Left kidney (tissue), 8 donors: ENCODE results near the gene EHBP1L1. TPM values are rescaled to one million over a fixed set of nuclear protein-coding genes. Genes with fewer than 3 reads are reported as not detected.

Source experiments
- DNase-seq: peaks from one replicate; pipeline ENCODE4 v3.0.0-alpha.2; 2013
- long read RNA-seq, 8 donors: transcript quantifications; one replicate each; lab custom pipeline, GENCODE V29; 2026
- polyA plus RNA-seq: library from polyadenylated mRNA; unstranded; fragments of 120-200 nt; gene quantifications from one replicate; pipeline ENCODE4 v1.2.1, GENCODE V29; 2013; ENCODE audit not compliant: insufficient read length

EHBP1L1 gene
- polyA plus RNA-seq: 19.0 TPM
- long read RNA-seq, donor 1, partial matches to known transcripts: 0 of 3 reads
- long read RNA-seq, donor 1, other reads (novel, unspliced or antisense): 0 of 3 reads
- long read RNA-seq, donor 2, transcript EHBP1L1-202 (1 exons, 3,169 nt): major isoform, 5 of 7 reads
- long read RNA-seq, donor 2, partial matches to known transcripts: 0 of 7 reads
- long read RNA-seq, donor 2, other reads (novel, unspliced or antisense): 0 of 7 reads
- long read RNA-seq, donor 3, transcript EHBP1L1-202 (1 exons, 3,169 nt): major isoform, 5 of 6 reads
- long read RNA-seq, donor 3, partial matches to known transcripts: 0 of 6 reads
- long read RNA-seq, donor 3, other reads (novel, unspliced or antisense): 0 of 6 reads
- long read RNA-seq, donor 4, partial matches to known transcripts: 0 of 2 reads
- long read RNA-seq, donor 4, other reads (novel, unspliced or antisense): 0 of 2 reads
- long read RNA-seq, donor 5, partial matches to known transcripts: 0 of 2 reads
- long read RNA-seq, donor 5, other reads (novel, unspliced or antisense): 0 of 2 reads
- long read RNA-seq, donor 6, partial matches to known transcripts: 0 of 2 reads
- long read RNA-seq, donor 6, other reads (novel, unspliced or antisense): 0 of 2 reads
- long read RNA-seq, donor 7, transcript EHBP1L1-202 (1 exons, 3,169 nt): major isoform, 8 of 11 reads
- long read RNA-seq, donor 7, partial matches to known transcripts: 0 of 11 reads
- long read RNA-seq, donor 7, other reads (novel, unspliced or antisense): 0 of 11 reads
- long read RNA-seq, donor 8, partial matches to known transcripts: 0 of 5 reads
- long read RNA-seq, donor 8, other reads (novel, unspliced or antisense): 0 of 5 reads

DNA sequence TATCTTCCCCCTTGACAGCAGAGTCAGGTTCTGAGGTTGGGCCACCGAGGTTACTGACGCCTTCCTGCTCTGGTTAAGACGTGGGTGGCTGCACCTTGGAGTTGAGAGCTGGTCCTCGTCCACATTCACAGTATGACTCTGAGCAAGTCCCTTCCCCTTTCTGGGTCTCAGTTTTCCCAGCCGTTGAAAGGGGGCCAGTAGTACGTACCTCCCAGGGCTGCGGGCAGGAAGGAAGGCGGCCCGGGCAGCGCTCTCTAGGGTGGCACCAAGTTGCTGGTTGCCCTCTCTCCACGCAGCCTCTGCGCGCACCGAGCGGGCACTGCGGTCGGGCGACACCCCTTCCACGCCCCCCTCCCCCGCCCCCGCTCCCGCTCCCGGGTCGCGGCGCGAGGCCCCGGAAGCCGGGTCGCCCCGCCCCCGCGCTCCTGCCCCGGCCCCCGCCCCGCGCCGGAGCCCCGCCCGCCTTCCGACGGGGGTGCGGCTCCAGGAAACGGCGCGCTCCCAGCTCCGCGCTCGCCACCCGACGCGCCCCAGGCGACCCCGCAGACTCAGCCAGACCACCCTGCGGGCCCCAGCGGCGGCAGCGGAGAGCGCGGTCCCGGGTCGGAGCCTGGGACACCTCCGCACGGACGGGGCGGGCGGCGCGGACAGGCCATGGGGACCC, at the start of gene EHBP1L1:
TSS of gene EHBP1L1 (plus strand) at position 486 of the 664 bp plus-strand sequence. CDS start 250 bp downstream, outside the sequence.
- no peak for DNase-seq

DNA sequence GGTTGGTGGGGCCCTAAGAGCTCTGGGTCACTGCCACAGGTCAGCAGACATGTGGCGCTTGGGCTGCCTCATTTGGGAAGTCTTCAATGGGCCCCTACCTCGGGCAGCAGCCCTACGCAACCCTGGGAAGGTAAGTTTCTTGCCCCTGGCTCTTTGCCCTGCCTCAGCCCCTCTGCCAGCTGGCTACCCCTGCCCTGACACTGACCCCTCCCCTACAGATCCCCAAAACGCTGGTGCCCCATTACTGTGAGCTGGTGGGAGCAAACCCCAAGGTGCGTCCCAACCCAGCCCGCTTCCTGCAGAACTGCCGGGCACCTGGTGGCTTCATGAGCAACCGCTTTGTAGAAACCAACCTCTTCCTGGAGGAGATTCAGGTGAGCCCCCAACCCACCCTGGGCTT, 49.1 kb upstream of the EHBP1L1 start:
- no peak for DNase-seq

DNA sequence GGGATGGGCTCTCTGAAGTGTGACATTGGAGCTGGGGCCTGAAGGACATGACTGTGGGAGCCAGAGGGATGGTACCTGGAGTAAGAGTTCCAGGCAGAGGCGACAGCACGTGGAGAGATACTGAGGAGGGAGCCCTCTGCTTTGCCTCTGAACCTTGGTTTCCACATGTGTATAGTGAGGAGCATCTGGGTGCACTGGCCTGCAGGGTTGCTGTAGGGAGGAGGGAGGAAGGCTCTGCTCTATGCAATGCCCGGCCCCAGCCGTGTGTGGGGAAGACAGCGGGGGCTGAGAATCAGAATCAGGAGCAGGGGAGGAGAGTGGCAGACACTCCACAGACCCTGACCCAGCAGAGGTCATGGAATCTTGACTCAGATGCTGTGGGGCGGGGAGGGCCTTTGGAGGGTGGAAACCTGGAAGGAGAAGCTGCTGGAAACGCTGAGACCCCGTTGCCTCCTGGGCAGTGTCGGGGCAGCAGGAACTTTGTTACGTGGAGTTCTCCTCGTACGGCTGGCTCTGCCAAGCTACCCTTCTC, 47.0 kb upstream of the EHBP1L1 start:
- DNase-seq: no peak

DNA sequence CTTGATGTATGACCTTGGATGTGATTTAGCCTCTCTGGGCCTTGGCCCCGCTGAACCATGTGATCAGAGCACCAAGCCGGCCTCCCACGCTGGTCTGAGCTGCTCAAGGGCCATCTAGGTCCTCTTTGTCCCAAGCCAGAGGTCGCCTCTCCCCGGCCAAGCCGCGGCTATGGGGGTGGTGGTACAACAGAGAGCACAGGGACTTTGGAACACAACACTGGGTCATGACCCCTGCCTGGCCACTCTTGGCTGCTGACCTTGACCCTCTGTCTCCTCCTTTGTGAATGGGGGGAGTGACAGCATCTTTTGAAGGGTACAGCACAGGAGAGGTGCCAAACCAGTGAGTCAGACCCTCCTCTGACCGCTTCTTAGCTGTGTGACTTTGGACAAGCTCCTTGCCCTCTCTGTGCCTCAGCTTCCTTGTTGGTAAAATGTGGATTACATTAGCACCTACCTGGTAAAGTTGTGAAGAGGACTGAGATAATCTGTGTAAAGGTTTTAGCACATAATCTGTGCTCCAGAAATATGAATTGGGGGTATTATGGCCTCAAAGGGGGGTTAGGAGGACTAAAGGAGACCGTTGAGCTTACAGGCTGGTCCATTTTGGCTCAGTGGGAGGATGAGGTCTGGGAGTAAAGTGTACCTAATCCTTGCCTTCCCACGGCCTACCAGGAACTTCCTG, 46.2 kb upstream of the EHBP1L1 start:
- DNase-seq: no peak

GRCh38 chr11:65530157-65530496, 45.7 kb upstream of the EHBP1L1 start:
- no peak for DNase-seq

- no peak for DNase-seq
These were observed 43.3 kb upstream of the EHBP1L1 start for GRCh38 chr11:65532388-65533064.

DNA sequence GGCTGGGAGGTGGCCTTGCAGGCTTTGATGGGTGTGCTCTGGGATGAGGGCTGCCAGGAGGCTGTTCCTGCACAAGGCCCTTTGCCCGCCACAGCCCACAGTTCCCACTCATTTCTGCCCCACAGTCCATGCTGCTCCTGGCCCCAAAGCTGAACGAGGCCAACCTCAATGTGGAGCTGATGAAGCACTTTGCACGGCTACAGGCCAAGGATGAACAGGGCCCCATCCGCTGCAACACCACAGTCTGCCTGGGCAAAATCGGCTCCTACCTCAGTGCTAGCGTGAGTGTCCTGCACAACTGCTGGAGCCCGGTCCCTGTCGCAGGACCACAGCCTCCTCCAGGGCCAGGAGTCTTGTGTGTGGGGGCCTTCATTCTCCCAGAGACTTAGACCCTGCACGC, 40.8 kb upstream of the EHBP1L1 start:
- no peak for DNase-seq

GRCh38 chr11:65536412-65537295, 39.2 kb upstream of the EHBP1L1 start:
- DNase-seq: no peak

DNA sequence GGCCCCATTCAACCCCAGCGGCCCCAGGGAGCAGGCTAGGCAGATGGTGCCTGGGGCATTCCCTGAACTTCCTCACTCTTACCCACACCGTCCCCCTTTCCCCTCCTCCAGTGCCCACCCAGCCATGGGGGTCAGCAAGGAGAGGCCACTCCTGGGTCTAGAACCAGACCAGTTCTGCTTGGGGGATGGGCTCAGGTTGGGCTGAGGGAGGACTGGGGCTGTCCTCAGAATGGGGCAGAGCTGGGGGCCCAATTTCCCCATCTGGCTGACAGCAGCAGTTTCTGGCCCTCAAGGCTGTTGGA, 38.6 kb upstream of the EHBP1L1 start:
- no peak for DNase-seq

- DNase-seq: no peak
These were observed 38.1 kb upstream of the EHBP1L1 start for GRCh38 chr11:65537620-65538231.

- DNase-seq: no peak
These were observed 37.5 kb upstream of the EHBP1L1 start for GRCh38 chr11:65538232-65538914.

DNA sequence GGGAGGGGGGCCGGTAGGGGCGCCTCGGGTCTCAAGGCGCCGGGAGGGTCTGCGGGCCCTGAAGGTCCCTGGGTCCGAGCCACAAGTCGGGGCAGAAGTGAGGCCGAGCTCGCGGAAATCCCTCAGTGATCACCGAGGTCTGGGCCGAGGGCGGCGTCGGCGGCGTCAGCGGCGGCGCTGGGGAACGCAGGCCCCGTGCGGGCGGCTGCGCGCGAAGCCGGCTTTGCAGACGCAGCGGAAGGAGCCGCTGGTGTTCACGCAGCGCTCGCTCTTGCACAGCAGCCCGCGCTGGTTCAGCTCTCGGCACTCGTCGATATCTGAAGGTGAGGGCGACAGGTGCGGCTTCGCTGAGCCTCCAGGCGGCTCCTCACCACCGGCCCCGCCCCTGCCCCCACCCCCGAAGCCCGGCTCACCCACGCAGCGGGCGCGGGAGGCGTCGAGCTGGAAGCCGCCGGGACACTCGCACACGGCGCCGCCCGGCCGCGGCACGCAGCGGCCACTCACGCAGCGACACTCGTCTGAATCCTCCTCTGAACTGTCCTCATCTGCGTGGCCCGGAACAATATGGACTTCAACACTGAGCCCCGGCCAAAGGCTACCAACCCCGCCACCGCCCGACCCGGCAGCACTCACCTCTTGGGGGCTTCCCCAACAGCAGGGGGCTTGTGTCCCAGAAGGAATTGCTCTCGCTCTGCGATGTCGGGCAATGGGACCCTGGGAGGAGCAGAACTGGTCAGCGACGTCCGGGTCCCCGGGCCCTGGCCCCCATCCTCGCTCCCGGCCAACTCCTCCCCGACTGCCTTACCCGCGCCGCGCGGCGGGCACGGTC, 36.7 kb upstream of the EHBP1L1 start:
- DNase-seq: no peak

DNA sequence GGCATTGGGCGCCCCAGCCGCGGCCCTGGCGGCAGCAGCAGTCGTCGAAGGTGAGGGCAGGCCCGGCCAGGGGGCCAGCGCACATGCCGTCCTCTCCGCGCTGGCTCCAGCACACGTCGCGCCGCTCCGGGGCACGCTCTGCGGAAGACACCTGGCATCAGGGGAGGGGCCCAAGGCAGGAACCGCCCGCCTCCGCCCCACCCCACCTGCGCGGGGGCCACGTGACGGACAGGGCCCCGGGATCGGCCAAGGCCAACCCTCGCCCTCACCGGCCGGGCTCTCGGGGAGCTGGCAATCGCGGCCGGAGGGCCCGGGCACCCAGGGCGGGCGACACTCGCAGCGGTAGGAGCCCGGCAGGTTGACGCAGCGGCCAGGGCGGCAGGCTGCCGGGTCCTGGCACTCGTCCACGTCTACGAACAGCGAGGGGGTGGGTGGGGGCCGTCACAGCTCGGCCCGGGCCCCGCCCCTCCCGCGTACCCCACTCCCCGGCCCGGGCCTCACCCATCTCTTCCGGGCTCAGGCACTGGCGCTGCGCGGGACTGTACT, 36.0 kb upstream of the EHBP1L1 start:
- no peak for DNase-seq

DNA sequence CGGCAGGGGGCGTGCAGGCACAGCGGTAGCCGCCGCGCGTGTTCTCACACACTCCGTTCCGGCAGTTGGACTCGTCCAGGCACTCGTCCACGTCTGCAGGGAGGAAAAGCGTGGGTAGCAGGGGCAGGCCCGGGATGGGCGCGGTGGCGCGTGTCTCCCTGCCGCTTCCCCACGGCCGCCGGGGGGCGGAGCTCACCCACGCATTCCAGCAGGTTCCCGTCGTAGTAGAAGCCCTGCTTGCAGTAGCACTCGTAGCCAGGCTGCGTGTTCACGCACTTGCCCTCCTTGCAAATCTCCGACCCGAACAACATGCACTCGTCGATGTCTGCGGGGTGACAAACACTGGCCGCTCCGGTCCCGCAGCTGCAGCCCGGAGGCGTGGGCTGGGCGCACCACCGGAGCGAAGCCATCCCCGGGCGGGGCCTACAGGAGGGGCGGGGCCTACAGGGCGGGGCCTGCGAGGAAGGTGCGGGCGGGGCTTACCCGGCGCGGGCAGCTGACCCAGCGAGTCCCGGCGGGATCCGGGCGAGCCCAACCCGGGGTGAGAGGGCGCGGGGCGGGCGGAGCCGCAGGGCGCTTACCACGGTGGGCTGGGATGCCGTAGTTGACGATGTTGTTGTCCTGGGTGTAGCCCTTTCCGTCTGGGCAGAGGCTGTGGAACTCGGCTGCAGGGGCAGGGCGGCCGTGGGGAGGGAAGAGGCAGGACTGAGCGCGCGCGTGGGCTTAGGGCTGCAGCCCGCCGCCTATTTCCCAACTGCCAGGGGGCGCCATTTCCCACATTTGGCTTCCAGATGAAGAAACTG, 35.4 kb upstream of the EHBP1L1 start:
- peak; percentile 75 for DNase-seq

GRCh38 chr11:65541093-65541982, 34.5 kb upstream of the EHBP1L1 start:
- DNase-seq: no peak

DNA sequence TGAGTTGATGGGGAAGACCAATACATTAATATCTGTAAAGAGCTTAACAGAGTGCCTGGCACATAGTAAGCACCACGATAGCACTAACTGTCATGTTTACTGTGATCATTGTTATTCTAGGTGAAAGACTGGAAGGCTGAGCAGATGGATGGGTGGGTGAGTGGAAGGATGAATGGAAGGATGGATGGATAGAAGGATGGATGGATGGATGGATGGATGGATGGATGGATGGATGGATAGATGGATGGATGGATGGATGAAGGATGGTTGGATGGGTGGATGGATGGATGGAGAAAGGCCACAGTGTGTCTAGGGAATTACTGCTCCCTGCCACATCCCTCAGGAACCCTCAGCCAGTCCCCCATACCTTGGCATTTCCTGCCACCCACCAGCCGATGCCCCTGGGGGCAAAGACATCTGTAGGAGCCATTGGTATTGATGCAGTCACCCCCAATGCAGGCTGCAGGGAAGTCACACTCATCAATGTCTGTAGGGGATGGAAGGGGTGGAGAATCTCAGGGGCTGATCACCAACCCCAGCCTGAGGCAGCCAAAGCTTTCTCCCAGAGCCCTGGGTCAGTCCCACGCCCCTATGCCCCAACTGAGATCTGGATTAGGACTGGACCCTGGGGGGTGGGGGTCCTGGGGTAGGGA, 33.0 kb upstream of the EHBP1L1 start:
- DNase-seq: no peak
